Endothelial cell of umbilical vein (primary cell): ENCODE results near the gene CALCOCO1. TPM values are rescaled to one million over a fixed set of nuclear protein-coding genes. Genes with fewer than 3 reads are reported as not detected.

Experiments
- BruUV-seq: library from RNA; stranded (reverse); fragments of 400-500 nt; replicated peaks from 2 replicates; lab custom pipeline; 2021; lab: Mats Ljungman, UMichigan
- CTCF ChIA-PET: fragments of 300-600, 350-600 bp; sonication (Branson Sonifier 250); formaldehyde crosslinking; loops from one replicate; lab custom pipeline; 2021; ENCODE audit warnings: antibody characterized with exemption, inconsistent platforms; lab: Charles Lee
- POLR2A ChIA-PET: fragments of 300-600, 350-600 bp; sonication (Branson Sonifier 250); formaldehyde crosslinking; loops from one replicate; lab custom pipeline; 2021; ENCODE audit warnings: antibody characterized with exemption, inconsistent platforms; lab: Charles Lee
- DNase-seq: peaks from one replicate; pipeline ENCODE4 v3.0.0-alpha.2; 2011; ENCODE audit warnings: low read depth, low spot score
- FAIRE-seq: peaks from 2 replicates; lab custom pipeline; 2011; peaks lifted over from hg19 to GRCh38; lab: Jason Lieb, UNC
- H2AFZ ChIP-seq: 2 replicates; pipeline ENCODE4 v1.6.0; 2012; ENCODE audit warnings: low read depth, low read length, control low read depth, inconsistent platforms
- H3K27ac ChIP-seq: 2 replicates; pipeline ENCODE4 v1.5.1; 2011; ENCODE audit warnings: low read depth, mild to moderate bottlenecking, control low read depth, low read length, moderate library complexity; ENCODE audit not compliant: insufficient read depth
- H3K27me3 ChIP-seq, 2 experiments: 2 replicates each; pipeline versions ENCODE4 v1.6.0 to v1.6.1; 2011; ENCODE audit warnings: low read length in 2 of 2, mixed read lengths in 1 of 2; ENCODE audit not compliant: control insufficient read depth in 2 of 2, insufficient read depth in 2 of 2
- H3K36me3 ChIP-seq, 2 experiments: 2 replicates in 1 of 2; 3 replicates in 1 of 2; pipeline ENCODE4 v1.5.1; 2011; ENCODE audit warnings: low read length in 2 of 2, mild to moderate bottlenecking in 1 of 2, moderate library complexity in 1 of 2; ENCODE audit not compliant: control insufficient read depth in 2 of 2, insufficient read depth in 2 of 2; ENCODE audit errors: extremely low read depth in 1 of 2
- H3K4me1 ChIP-seq: 3 replicates; pipeline ENCODE4 v1.5.1; 2011; ENCODE audit warnings: mild to moderate bottlenecking, low read length; ENCODE audit not compliant: control insufficient read depth, insufficient read depth; ENCODE audit errors: extremely low read depth
- H3K4me2 ChIP-seq: 2 replicates; pipeline ENCODE4 v1.6.1; 2011; ENCODE audit warnings: low read length, control low read depth, mixed read lengths; ENCODE audit not compliant: insufficient read depth
- H3K4me3 ChIP-seq, 3 experiments: fragments of 200-600 bp in 1 of 3; sonication (generic), shearing (Covaris generic) in 1 of 3; replicated peaks in 1 of 3; 2 replicates each; pipeline ENCODE4 v1.5.1; 2011 to 2016; ENCODE audit warnings: control low read depth in 3 of 3, low read length in 3 of 3, mild to moderate bottlenecking in 2 of 3, inconsistent platforms in 1 of 3, low read depth in 1 of 3, moderate library complexity in 1 of 3; ENCODE audit not compliant: insufficient read depth in 1 of 3
- H3K79me2 ChIP-seq: 2 replicates; pipeline ENCODE4 v1.6.0; 2012; ENCODE audit warnings: low read length, inconsistent platforms; ENCODE audit not compliant: control insufficient read depth, insufficient read depth
- H3K9ac ChIP-seq: replicated peaks from 2 replicates; pipeline ENCODE3; 2011; ENCODE audit warnings: low read length, control low read depth; ENCODE audit not compliant: insufficient read depth; ENCODE audit errors: extremely low read depth
- H3K9me1 ChIP-seq: replicated peaks from 3 replicates; pipeline ENCODE4 v1.6.0; 2011; ENCODE audit warnings: mild to moderate bottlenecking, low read length; ENCODE audit not compliant: control insufficient read depth, insufficient read depth; ENCODE audit errors: extremely low read depth
- H3K9me3 ChIP-seq: replicated peaks from 2 replicates; pipeline ENCODE4 v1.5.1; 2012; ENCODE audit warnings: low read length, inconsistent platforms; ENCODE audit not compliant: control insufficient read depth, insufficient read depth
- H4K20me1 ChIP-seq: replicated peaks from 2 replicates; pipeline ENCODE3; 2011; ENCODE audit warnings: mild to moderate bottlenecking, low read length; ENCODE audit not compliant: control insufficient read depth, insufficient read depth; ENCODE audit errors: extremely low read depth
- EZH2 ChIP-seq: IDR thresholded peaks from 2 replicates; pipeline ENCODE4 v1.6.1; 2012; ENCODE audit warnings: borderline replicate concordance, low read depth, mild to moderate bottlenecking, moderate library complexity, low read length, inconsistent platforms; ENCODE audit not compliant: severe bottlenecking
- FOS ChIP-seq: IDR thresholded peaks from 2 replicates; pipeline ENCODE4 v1.6.1; 2011; ENCODE audit warnings: mild to moderate bottlenecking, low read length, moderate library complexity, borderline replicate concordance; ENCODE audit not compliant: insufficient read depth
- GATA2 ChIP-seq: IDR thresholded peaks from 2 replicates; pipeline ENCODE4 v1.7.0; 2011; ENCODE audit warnings: low read depth, mild to moderate bottlenecking, moderate library complexity, mixed read lengths, low read length; ENCODE audit not compliant: insufficient read length, insufficient read depth
- JUN ChIP-seq: IDR thresholded peaks from 2 replicates; pipeline ENCODE4 v1.6.1; 2011; ENCODE audit warnings: borderline replicate concordance, low read depth; ENCODE audit not compliant: insufficient read length, insufficient read depth
- MYC ChIP-seq: IDR thresholded peaks from one replicate; pipeline ENCODE4 v1.6.1; 2011; ENCODE audit warnings: mild to moderate bottlenecking, low read depth, low read length
- POLR2A ChIP-seq: IDR thresholded peaks from 2 replicates; pipeline ENCODE4 v1.6.1; 2012; ENCODE audit warnings: low read depth, mild to moderate bottlenecking, control low read depth, low read length
- POLR2AphosphoS5 ChIP-seq: IDR thresholded peaks from 2 replicates; pipeline ENCODE4 v1.6.1; 2012; ENCODE audit warnings: low read depth, mild to moderate bottlenecking, control low read depth, low read length, moderate library complexity; ENCODE audit not compliant: insufficient read depth
- dilution Hi-C: fragments of 300-500 bp; cut with MboI; formaldehyde crosslinking; loops from one replicate; pipeline ENCODE4 v1.15.0; 2019; ENCODE audit warnings: low sequenced_read_pairs; ENCODE audit not compliant: extremely low pct_ligation_motif_present
- intact Hi-C: fragments of 100-400 bp; cut with micrococcal nuclease; formaldehyde crosslinking; loops from one replicate; pipeline ENCODE4 v1.10.0; 2022
- polyA plus RNA-seq, 4 experiments: library from polyadenylated mRNA; depleted of rRNA in 3 of 4; stranded (reverse) in 3 of 4; unstranded in 1 of 4; fragments of >200 nt; gene quantifications; 2 replicates each; pipeline versions ENCODE4 v1.2.1 to v1.2.3, GENCODE V29; 2011 to 2012; ENCODE audit warnings: missing spikeins in 1 of 4
- total RNA-seq: library from RNA; stranded (reverse); gene quantifications from 2 replicates; pipeline ENCODE4 v1.2.3, GENCODE V29; 2021
- TF ChIP-seq, protein P1 (sequence below), 2 donors: IDR thresholded peaks; 1 replicate in 1 of 2; 2 replicates in 1 of 2; pipeline ENCODE4 v1.5.1; 2011; ENCODE audit warnings: low read length in 2 of 2, mild to moderate bottlenecking in 2 of 2, moderate library complexity in 2 of 2, control low read depth in 1 of 2, inconsistent platforms in 1 of 2, low read depth in 1 of 2; ENCODE audit not compliant: insufficient read depth in 1 of 2; ENCODE audit errors: extremely low read depth in 1 of 2
- TF ChIP-seq, protein P2 (sequence below): IDR thresholded peaks from 2 replicates; pipeline ENCODE4 v1.6.1; 2011; ENCODE audit not compliant: insufficient read depth, insufficient read length

CALCOCO1 gene
- total and polyA plus RNA-seq, 2 donors (not counting 3 experiments of a cell fraction or from before 2014, with no cell fraction given), result 70.9 to 135 TPM

DNA sequence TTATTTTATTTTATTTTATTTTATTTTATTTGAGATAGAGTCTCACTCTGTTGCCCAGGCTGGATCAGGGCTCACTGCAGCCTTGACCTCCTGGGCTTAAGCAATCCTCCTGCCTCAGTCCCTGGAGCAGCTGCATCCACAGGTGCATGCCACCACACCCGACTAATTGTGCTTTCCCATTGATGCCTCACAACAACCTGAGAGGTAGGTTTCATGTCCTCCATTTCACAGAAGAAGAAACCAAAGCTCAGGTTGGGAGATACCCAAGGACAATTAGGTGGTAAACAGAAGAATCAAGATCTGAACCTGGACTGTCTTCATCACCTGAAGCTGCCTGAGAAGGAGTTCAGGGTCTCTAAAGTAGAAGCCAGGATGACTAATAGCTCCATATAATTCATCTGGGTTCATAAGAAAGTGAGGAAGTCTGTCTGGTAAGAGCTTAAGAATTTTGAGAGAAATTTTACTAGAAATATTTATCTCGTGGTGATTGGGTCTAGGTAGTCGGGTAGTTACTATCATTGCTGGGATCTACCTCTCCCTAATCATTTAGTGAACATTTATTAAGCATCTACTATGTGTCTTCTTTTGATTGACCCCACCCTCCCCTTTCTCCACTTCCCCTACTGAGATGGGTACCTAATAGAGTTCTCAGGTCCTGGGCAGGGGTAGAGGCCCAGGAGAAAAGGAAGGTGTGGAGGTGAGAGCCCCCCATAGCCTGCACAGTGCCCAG, 28.1 kb downstream of the CALCOCO1 start:
- Histone ChIP-seq H3K4me3 (no peak overlapping the region), H3K36me3 (no peaks in the 10 kb centered on the region), H4K20me1 (no peaks in the 10 kb centered on the region), H3K9me1 (no peaks in the 10 kb centered on the region), H3K4me2 (no peak overlapping the region), H3K9me3 (no peaks in the 10 kb centered on the region), H3K27ac (no peak overlapping the region), H2AFZ (no peak overlapping the region), H3K79me2 (no peaks in the 10 kb centered on the region), H3K27me3 (peaks cover 51 to 78% of the 10 kb centered on the region in 2 experiments), H3K4me1 (peaks cover 8% of the 10 kb centered on the region), H3K9ac (no peak overlapping the region)
- dilution Hi-C loops, result no loop called here
- intact Hi-C loops, result no loop called here
- TF ChIP-seq POLR2A, result no peak
- no peak for TF ChIP-seq POLR2AphosphoS5
- no peak for TF ChIP-seq EZH2
- TF ChIP-seq, protein P1, sequence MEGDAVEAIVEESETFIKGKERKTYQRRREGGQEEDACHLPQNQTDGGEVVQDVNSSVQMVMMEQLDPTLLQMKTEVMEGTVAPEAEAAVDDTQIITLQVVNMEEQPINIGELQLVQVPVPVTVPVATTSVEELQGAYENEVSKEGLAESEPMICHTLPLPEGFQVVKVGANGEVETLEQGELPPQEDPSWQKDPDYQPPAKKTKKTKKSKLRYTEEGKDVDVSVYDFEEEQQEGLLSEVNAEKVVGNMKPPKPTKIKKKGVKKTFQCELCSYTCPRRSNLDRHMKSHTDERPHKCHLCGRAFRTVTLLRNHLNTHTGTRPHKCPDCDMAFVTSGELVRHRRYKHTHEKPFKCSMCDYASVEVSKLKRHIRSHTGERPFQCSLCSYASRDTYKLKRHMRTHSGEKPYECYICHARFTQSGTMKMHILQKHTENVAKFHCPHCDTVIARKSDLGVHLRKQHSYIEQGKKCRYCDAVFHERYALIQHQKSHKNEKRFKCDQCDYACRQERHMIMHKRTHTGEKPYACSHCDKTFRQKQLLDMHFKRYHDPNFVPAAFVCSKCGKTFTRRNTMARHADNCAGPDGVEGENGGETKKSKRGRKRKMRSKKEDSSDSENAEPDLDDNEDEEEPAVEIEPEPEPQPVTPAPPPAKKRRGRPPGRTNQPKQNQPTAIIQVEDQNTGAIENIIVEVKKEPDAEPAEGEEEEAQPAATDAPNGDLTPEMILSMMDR (IDR thresholded peaks at IDR 0.05; ENCODE audit: extremely low read depth in 1 of 2, insufficient read depth in 1 of 2, low read depth in 1 of 2, low read length in 2 of 2), result no peak
- TF ChIP-seq GATA2, result no peak
- TF ChIP-seq MYC, result no peak
- no peak for TF ChIP-seq JUN
- no peak for TF ChIP-seq FOS
- TF ChIP-seq, protein P2, sequence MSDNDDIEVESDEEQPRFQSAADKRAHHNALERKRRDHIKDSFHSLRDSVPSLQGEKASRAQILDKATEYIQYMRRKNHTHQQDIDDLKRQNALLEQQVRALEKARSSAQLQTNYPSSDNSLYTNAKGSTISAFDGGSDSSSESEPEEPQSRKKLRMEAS, result no peak
- CTCF ChIA-PET, result interaction anchor here (1.0 to 20.3 kb wide), 4 partner anchors 15 to 156 kb away, joined by 3 to 719 read pairs (median 4); no protein-coding TSS in a partner anchor
- FAIRE-seq (no peak), DNase-seq (no peak)
- POLR2A ChIA-PET, result no interaction called here
- BruUV-seq, result no TSS peak
